Gastroesophageal sphincter (tissue), 4 donors: ENCODE measurements around the gene DNAJB7. TPM values are rescaled to one million over a fixed set of nuclear protein-coding genes. Genes with fewer than 3 reads are reported as not detected.
"Not testable (repeated sequence)": the region's sequence is repeated elsewhere in the genome, so short reads cannot be mapped to it uniquely, and the experiment has no call there.

Experiments
- ATAC-seq: fragments of 150-250 bp; one replicate; pipeline ENCODE4 v1.9.1; 2016; ENCODE audit warnings: mild to moderate bottlenecking, moderate library complexity
- H3K27ac ChIP-seq, 4 donors: fragments of 200-600 bp; sonication (generic) in 3 of 4; 1 replicate in 3 of 4; 2 replicates in 1 of 4; pipeline ENCODE4 v1.5.1; 2016 to 2019
- H3K27me3 ChIP-seq: fragments of 200-600 bp; sonication (generic); one replicate; pipeline ENCODE4 v1.5.1; 2019
- H3K36me3 ChIP-seq, 2 donors: fragments of 200-600 bp; sonication (generic); one replicate each; pipeline ENCODE4 v1.5.1; 2019; ENCODE audit warnings: control low read depth in 1 of 2
- H3K4me1 ChIP-seq, 3 donors: fragments of 200-600 bp; sonication (generic); 1 replicate in 2 of 3; 2 replicates in 1 of 3; pipeline ENCODE4 v1.5.1; 2016 to 2019; ENCODE audit warnings: control low read depth in 2 of 3
- H3K4me3 ChIP-seq, 2 donors: fragments of 200-600 bp; sonication (generic); one replicate each; pipeline ENCODE4 v1.5.1; 2019; ENCODE audit warnings: mild to moderate bottlenecking in 1 of 2, moderate library complexity in 1 of 2
- H3K9me3 ChIP-seq, 3 donors: fragments of 200-600 bp; sonication (generic); one replicate each; pipeline ENCODE4 v1.5.1; 2017 to 2019; ENCODE audit warnings: control low read depth in 2 of 3
- CTCF ChIP-seq, 4 experiments: fragments of 200-600 bp in 2 of 4; fragments of 450-650 bp in 2 of 4; sonication (generic) in 1 of 4; IDR thresholded peaks; one replicate each; pipeline ENCODE4 v1.5.1; 2017 to 2019; ENCODE audit warnings: antibody characterized with exemption in 4 of 4, mild to moderate bottlenecking in 2 of 4, moderate library complexity in 2 of 4
- EP300 ChIP-seq: sonication (generic); formaldehyde crosslinking; IDR thresholded peaks from one replicate; pipeline ENCODE4 v1.6.1; 2017; ENCODE audit warnings: antibody characterized with exemption, mild to moderate bottlenecking
- POLR2A ChIP-seq, 2 donors: fragments of 450-650 bp; IDR thresholded peaks; one replicate each; pipeline ENCODE4 v1.6.1; 2017; ENCODE audit warnings: antibody characterized with exemption in 2 of 2, mild to moderate bottlenecking in 2 of 2, moderate library complexity in 1 of 2
- POLR2AphosphoS5 ChIP-seq: sonication (generic); formaldehyde crosslinking; IDR thresholded peaks from one replicate; pipeline ENCODE4 v1.6.1; 2017; ENCODE audit warnings: antibody characterized with exemption
- WGBS, 2 donors: methylation state at CpG; one replicate each; pipeline ENCODE4 v1.1.5; 2018; ENCODE audit warnings: low coverage in 1 of 2; 5-methylcytosine and 5-hydroxymethylcytosine counted together
- total RNA-seq, 4 donors: library from RNA; depleted of rRNA; stranded (reverse); fragments of >200 nt; gene quantifications; one replicate each; pipeline ENCODE4 v1.1.0, GENCODE V29; 2016

Gene DNAJB7
- total RNA-seq, 4 donors from 2014 or later, result not detected

DNA sequence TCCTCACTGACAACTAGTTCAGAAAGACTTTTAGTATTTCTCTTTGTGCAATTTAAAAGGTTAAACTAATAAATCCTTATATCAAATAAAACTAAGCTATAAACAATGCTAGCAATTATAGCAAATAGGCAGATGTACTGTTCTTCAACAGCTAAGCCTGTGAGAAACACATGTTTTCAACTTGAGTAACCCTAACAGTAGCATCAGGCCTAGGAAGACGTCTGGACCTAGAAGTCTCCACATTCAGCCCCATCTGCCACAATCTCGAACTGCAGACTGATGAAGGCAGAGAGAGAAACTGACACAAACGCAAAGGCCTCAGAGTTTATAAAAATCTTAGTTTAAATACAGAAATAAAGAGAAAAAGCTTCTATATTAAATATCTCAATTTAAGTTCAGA is 8.0 kb downstream of the DNAJB7 start:
- 26 to 31% methylated on average over 3 of the region's 3 CpGs for WGBS, 2 donors
- Histone ChIP-seq H3K36me3 (peaks cover 0 to 17% of the 10 kb centered on the region in 2 donors), H3K27me3 (no peaks in the 10 kb centered on the region), H3K27ac (peak overlapping the region in 2 of 4 donors; percentile 92 to 97), H3K9me3 (no peaks in the 10 kb centered on the region), H3K4me3 (peak overlapping the region in 1 of 2 donors; percentile 73), H3K4me1 (peaks cover 16 to 76% (median 32%) of the 10 kb centered on the region in 3 donors)
- no peak for ATAC-seq
- TF ChIP-seq CTCF (IDR thresholded peaks at IDR 0.05) (no peak), POLR2AphosphoS5 (no peak), POLR2A (IDR thresholded peaks at IDR 0.05) (no peak), EP300 (no peak)

DNA sequence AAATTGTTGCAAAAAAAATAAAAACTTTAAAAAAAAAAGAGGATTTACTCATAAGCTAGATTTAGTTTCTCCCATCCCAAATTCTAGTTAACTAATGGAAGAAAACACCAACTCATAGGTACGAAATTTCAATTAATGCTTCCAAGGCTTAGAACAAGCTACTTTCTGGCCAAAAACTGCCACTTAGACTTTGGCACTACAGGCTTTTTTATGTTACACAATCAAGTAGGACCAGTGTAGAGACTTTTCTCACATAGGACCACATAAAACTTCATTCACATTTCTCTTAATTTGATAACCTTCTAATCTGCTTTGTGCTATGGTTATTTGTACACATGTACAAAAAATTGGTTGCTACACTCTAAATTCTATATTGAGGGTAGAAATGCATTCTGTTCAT is 8.6 kb downstream of the DNAJB7 start:
- H3K36me3 ChIP-seq, result peaks cover 0 to 23% of the 10 kb centered on the region in 2 donors
- H3K27me3 ChIP-seq, result no peaks in the 10 kb centered on the region
- peak overlapping the region in 1 of 4 donors; percentile 92 for H3K27ac ChIP-seq
- no peaks in the 10 kb centered on the region for H3K9me3 ChIP-seq
- peaks cover 16 to 70% (median 32%) of the 10 kb centered on the region in 3 donors for H3K4me1 ChIP-seq
- H3K4me3 ChIP-seq, result peak overlapping the region in 1 of 2 donors; percentile 73
- ATAC-seq, result no peak
- WGBS, 2 donors, result 17 to 28% methylated on average over 1 of the region's 1 CpG
- TF ChIP-seq POLR2A (IDR thresholded peaks at IDR 0.05) (no peak), EP300 (no peak), POLR2AphosphoS5 (no peak), CTCF (IDR thresholded peaks at IDR 0.05) (no peak)

- not testable (repeated sequence) for ATAC-seq, H3K9me3 ChIP-seq, H3K27me3 ChIP-seq, H3K4me3 ChIP-seq, H3K27ac ChIP-seq
- 82 to 94% methylated on average over 9 to 11 of the region's 11 CpGs for WGBS, 2 donors
- peaks cover 0 to 35% (median 5%) of the 10 kb centered on the region in 3 donors for H3K4me1 ChIP-seq
- peaks cover 4 to 83% of the 10 kb centered on the region in 2 donors for H3K36me3 ChIP-seq
These were observed 16.1 kb downstream of the DNAJB7 start for GRCh38 chr22:40845816-40846215.

GRCh38 chr22:40844951-40845350 is 17.0 kb downstream of the DNAJB7 start:
- no peaks in the 10 kb centered on the region for H3K9me3 ChIP-seq
- no peak overlapping the region for H3K27ac ChIP-seq
- WGBS, 2 donors, result 85 to 89% methylated on average over 3 of the region's 3 CpGs
- H3K4me1 ChIP-seq, result peaks cover 0 to 27% (median 5%) of the 10 kb centered on the region in 3 donors
- ATAC-seq, result no peak
- no peaks in the 10 kb centered on the region for H3K27me3 ChIP-seq
- H3K4me3 ChIP-seq, result no peak overlapping the region
- H3K36me3 ChIP-seq, result peaks cover 4 to 84% of the 10 kb centered on the region in 2 donors
- TF ChIP-seq POLR2AphosphoS5 (no peak), EP300 (no peak), CTCF (IDR thresholded peaks at IDR 0.05) (no peak), POLR2A (IDR thresholded peaks at IDR 0.05) (no peak)

DNA sequence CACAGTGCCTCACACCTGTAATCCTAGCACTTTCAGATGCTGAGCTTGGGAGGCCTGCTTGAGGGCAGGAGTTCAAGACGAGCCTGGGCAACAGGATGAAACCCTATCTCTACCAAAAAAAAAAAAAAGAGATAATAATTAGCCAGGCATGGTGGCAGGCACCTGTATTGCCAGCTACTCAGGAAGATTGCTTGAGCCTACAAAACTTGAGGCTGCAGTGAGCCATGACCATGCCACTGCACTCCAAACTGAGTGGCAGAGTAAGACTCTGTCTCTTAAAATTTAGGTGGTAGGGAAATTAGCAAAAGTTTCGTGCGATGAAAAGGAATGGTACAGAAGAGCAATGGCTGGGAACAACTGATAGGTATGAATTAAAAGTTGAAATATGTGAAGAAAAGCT is 23.4 kb downstream of the DNAJB7 start:
- ATAC-seq, result no peak
- WGBS, 2 donors, result 82 to 100% methylated on average over 1 to 2 of the region's 3 CpGs
- H3K36me3 ChIP-seq, result peaks cover 11 to 86% of the 10 kb centered on the region in 2 donors
- no peaks in the 10 kb centered on the region for H3K27me3 ChIP-seq
- H3K4me1 ChIP-seq, result peaks cover 0 to 20% (median 5%) of the 10 kb centered on the region in 3 donors
- H3K9me3 ChIP-seq, result no peaks in the 10 kb centered on the region
- no peak for TF ChIP-seq POLR2AphosphoS5
- TF ChIP-seq CTCF (IDR thresholded peaks at IDR 0.05), result no peak
- TF ChIP-seq POLR2A (IDR thresholded peaks at IDR 0.05), result no peak
- TF ChIP-seq EP300, result no peak
- no peak overlapping the region for H3K4me3 ChIP-seq
- no peak overlapping the region for H3K27ac ChIP-seq
